GM18502 (cell line): ENCODE measurements around the gene DCP2.

ENCODE experiments used
- ATAC-seq: cut with Tn5 transposase; IDR thresholded peaks from one replicate; pipeline ENCODE4 v1.9.1; 2021; ENCODE audit warnings: mild to moderate bottlenecking; ENCODE audit not compliant: unreplicated experiment, poor library complexity

DCP2 gene

DNA sequence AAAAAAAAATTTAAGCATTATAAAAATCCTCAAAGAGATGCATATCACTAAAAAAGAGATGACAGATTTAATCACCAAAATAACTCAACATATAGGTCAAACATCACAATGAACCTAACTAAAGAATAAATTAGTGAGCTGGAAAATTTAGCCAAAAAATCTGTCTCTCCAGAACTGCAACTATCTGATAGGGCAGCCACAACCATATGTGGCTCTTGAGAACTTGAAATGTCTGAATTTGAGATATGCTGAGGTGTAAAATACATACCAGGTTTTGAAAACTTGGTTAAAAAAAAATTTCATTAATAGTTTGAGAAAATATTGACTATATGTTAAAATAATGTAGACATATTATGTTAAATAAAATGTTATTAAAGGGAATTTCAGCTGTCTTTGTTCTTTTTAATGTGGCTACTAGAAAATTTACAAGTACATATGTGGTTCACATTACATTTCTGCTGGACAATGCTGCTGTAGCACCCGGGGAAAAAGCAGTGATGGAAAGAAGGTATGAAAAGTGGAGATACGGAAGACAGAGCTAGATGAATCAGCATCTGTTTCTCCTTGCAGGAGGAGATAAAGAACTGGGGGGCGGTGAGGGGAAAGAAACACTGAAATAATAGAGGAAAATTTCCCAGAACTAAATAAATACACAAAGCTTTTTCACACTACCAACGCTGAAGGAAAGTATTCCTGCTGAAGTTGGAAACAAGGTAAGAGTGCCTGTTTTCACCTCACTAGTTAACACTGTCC, 66.1 kb downstream of the DCP2 start:
- ATAC-seq, result no peak

DNA sequence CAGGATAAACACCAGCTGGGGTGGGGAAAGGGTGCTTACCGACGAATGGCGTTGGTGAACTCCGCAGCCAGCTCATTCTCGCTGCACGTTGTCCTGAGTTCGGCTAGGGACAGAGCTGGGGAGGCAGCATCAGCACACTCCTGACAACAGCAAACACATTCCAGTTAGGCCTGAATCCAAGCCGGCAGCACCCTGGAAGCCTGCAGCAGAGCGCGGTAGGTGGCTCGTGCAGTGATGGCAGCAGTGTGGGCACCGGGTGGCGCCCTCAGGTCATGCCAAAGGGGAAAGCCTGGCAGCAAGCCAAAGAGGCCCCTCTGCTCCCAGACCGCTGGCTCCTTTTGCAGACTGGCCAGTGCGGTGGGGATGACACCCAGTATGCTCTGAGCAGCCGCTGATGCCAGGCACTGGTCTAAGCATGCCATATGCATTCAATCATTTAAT, 66.9 kb downstream of the DCP2 start:
- ATAC-seq, result no peak

DNA sequence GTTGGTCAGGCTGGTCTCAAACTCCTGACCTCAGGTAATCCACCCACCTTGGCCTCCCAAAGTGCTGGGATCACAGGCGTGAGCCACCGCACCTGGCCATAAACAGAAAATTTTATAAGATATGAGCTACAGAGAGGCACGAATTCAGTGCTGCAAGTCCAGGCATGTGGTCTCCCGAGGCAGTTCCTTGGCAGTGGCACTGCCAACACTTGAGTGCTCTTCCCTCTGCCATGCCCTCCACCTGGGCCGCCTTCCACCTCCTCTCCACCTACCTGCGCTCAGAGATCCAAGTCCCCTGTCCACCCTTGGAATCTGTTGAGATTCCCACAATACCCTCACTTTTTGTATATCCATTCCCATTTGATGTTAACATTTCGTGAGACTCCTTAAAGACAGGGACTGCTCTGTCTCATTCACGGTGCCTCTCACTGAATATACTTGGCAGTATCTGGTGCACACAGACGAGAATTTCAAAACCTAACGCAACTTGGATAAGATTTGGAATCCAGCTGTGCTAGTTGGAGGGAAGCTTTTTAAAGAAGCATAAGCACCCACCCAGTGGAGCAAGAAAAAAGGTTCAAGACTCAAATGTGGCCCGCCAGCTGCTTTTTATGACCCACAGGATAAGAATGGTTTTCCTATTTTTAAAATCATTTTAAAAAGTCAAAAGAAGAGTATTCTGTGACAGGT, 68.3 kb downstream of the DCP2 start:
- no peak for ATAC-seq

DNA sequence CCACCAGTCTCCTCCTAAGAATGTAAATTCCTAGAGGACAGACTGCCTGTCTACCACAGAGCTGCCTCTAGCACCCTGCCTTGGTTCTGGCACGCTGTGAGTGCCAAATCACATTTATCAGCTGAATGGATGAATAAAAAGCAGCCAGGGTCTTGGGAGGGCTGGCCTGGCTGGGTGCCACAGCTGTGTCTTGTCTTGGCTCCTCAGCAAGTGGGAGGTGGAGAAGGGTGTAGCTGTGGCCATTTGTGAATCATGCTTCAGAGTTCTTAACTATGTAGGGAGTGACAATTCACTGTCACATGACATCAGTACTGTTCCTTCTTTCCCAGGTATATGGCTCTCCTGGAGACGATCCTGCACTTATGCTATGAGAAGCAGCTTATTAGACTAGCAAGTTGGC, 70.6 kb downstream of the DCP2 start:
- no peak for ATAC-seq

DNA sequence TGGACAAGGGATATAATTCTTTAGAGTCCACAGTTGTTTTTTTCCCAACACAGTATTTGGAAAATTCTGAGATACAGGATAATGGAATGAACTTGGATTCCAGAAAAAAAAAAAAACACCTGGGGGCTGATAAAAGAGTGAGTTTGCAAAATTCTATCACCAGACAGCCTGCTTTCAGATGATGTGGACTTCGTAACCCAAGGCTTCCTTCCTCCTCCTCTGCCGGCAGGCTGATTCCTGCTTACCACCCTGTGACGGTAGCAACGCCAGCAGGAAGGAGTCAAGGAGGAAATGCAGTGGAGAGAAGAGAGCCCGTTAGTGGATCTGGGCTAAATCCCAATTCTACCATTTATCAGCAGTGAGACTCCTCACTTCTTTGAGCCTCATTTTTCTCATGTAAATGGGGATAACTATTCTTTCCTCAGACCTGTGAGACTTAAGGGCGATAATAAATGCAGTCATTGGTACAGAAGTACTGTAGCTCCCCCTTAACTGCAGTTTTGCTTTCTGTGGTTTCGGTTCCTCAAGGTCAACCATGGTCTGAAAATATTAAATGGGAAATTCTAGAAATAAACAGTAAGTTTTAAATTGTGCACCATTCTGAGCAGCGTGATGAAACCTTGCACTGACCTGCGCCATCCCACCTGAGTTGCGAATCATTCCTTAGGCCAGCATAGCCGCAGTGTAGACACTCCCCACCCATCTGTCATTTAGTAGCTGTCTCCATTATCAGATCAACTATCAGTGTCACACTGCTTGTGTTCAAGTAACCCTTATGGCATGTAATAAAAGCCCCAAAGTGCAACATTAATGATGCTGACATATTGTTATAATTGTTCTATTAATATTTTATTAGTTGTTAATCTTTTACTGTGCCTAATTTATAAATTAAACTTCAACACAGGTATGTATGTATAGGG, 71.4 kb downstream of the DCP2 start:
- ATAC-seq, result peak; percentile 93

DNA sequence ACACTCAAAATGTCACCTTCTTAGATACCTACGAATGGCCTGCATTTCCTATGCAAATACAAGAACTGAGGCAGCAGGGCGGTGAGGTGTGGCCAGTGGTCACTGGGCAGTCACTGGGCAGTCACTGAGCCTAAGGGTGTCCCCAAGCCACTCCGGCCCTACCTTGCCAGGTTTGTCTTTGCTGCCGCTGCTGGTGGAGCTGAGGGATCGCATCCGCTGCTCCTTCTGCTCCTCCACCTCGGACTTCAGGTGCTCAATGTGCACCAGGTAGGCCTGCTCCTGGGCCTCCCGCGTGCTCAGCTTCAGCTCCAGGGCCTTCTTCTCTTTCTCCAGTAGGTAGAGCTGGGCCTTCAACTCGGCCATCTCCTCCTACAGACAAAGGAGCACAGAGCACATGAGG, 72.3 kb downstream of the DCP2 start:
- ATAC-seq, result no peak

DNA sequence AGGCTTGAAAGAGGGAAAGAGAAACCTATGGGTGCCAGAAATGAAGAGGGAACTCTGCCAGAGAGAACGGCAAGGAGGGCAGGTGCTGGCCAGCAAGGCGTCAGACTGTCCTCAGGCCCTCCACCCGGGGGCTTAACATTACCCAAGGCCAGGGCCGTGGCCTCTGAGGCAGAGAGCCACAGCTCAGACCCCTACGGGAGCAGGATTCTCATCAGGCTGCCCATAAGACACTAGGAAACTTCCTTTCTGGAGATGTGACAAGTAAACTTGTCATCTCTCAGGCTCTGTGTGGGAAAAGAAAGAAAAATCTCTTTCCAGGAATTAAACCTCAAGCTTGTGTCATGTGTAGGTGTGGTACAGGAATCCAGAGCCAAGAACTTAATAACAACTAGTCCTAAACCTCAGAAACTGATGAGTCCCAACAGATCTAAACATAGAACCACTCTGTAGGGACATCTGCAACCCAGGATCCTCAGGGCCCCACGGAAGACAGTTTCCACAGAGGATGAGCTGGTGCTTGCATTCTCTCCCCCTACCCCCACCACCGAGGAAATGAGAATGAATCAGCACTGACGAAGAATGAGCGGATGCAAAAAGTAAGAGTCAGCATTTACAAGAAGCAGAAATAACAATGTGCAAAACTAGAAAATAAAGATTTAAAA, 74.3 kb downstream of the DCP2 start:
- no peak for ATAC-seq

DNA sequence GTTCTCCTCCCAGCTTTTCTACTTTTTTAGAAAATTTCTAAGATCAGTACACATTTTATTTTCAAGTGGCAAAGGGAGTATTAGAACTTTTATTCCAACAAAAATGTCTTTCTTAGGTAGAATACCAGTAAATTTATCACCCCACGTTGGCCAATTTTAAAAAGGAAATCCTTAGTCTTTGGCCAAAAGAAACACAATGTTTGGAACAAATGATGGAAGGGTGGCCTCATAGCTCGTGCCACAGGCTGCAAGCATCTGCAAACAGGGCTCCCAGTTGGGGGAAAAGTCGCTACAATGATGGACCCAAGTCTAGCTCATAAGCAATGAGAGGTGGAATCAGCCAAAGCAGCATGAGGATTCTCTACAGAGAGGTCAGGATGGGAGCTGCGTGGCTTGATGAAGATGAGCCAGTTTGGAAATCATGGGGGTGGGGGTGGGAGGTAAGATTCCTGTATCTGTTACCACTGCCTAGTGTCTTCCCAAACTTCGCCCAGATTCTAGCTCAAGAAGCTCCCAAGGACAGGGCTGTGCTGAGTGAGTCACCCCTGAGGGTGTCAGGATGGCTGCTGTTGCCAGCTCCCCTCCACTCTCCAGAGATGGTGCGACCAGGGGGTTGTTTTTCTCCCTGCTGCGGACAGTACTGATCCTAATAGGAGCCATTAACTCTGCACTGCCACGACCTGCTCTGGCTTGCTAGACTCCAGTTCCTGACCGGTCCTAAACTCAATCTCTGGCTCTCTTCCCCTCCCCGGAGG, 75.6 kb downstream of the DCP2 start:
- ATAC-seq, result no peak

DNA sequence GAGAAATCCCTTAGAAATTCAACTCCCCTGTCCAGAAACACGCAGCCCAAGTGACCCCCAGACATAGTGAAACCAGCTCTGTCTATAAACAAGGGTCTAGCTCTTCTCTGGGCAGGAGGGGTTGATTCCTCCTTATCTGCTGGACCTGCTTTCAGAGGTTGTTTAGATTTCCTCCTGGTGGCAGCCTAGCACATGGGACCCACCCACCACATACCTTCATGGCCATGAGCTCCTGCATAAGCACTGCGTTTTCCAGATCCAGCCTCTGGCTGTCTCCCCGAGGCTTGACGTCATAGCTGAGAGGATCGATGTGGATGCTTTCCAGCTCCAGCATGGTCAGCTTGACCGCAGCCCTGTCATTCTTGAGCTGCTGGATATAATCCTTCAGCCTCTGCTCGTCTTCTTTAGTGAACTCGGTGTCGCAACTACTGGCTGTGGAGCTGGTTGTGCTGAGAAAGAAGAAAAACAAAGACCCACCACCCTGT, 77.0 kb downstream of the DCP2 start:
- no peak for ATAC-seq

DNA sequence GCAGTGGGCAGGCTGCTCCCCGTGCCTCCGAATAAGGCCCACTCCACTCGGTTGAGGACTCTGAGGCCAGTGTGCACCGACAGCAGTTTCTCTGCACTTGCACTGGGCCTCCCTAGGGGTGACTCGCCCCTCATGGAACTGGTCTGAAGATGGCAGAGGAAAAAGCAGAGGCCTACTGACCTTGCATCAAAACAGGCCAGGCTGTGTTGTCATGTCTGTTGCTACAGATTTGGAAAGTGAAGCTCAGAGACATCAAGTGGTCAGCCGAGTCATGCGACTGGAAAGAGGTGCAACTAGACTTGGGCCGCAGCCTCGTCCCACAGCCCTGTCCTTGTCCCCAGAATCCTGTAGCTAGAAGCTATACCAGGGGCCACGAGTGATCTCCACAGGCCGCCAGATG, 78.3 kb downstream of the DCP2 start:
- no peak for ATAC-seq

DNA sequence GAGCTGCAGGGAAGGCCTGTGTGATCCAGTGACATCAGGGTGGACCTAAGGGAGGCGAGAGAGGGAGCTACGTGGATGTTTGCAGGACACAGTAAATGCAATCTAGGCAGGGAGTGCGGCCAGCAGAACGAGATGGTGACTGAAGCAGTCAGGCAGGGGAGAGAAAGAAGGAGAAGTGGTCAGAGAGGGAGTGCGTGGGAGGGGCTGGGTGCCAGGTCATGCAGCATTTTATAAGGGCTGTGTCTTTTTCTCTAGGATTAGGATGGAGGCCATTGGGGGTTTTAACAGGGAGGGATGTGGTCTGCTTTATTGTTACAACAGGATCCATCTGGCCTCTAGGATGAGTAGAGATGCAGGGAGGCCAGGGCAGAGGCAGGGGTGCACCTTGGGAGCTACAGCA, 80.4 kb downstream of the DCP2 start:
- no peak for ATAC-seq

DNA sequence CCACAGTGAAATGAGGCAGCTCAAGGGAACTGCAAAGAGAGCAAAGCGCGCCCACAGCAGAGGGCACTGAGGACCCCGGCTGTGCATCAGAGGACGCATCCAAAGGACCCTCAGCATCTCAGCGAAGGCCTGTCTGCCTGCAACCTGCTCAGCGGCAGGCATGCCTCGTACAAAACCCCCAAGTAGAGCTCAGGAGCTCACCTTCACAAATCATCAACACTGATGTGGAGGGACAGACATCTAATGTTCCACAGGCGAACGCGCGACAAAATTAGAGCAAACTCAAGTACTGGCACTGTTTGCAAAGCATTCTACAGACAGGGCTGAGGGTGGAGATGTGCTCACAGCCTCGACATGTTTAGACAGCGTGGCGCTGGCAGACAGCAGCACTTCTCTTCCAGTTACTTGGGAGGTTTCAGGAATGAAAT, 81.0 kb downstream of the DCP2 start:
- ATAC-seq, result no peak

DNA sequence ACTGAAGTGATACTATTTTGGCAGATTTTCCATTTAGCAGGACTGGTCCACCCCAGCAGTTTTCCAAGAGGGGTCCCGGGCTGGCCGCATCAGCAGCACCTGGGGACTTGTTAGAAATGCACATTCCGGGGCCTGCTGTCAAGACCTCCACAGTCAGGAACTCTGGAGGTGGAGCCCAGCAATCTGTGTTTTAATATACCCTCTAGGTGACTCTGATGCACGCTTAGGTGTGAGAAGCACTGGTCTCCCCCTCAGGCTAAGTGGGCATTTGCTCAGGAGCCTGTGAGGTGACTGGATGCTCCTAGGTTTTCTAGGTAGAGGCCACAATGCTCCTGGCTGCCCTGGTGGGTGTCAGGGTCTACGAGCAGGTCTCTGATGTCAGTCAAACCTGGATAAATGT, 81.7 kb downstream of the DCP2 start:
- no peak for ATAC-seq

DNA sequence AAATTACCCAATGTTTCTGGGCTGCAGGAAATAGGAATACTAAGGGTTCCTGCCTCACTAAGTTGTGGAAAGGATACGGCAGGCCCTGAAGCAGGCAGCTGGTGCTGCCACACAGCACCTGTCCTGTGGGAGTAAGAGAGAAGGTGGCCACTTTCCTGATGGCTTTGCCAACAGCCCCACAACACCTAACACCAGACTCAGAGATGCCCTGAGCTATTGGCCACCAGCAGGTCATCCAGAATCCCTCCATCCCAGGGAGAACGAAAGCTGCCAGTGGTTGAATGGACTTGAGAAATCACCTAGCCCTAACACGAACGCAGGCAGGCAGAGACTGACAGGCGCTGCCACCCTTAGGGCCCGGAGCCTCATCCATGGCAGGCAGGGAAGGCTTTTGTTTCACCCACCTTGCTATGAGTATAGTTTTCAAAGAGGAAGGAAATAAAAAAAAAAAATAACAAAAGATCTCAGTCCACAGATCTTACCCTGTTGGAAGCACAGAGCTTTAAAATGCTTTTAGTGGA, 82.2 kb downstream of the DCP2 start:
- no peak for ATAC-seq

DNA sequence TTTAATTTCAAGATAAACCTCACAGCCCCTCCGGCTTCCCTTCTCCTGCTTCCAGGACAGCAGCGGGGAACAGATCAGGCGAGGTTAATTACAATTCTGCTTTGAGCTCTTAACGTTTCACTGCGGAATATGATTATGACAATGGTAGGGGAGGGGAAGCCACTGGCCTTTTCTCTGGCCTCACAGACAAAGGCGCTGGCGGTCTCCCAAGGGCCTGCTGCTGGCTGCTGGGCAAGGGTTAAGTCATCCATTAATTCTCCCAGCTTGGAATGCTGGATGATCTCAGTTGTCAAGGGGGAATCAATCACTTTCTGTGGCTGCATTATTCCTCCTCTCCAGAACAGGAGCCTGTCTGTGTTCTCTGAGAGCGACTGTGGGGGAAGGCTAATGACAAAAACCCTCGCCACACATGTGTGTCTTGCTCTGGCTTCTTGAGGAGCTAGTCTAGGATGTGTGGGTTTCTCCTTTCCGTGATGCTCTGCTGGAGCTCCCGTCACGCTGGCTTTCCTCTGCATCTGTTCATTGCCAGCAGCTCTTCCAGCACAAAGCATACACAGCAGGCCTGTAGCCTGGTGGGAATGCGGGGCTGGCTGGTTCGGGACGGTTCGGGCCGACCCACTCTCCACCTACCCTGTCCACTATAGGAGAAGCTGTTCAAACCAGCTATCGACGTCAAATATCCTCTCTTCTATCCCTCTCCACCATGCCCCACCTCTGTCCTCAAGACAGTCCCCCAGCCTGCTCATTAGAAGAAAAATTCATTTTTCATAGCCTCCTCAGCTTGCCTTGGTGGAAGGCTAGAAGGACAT, 82.8 kb downstream of the DCP2 start:
- no peak for ATAC-seq

DNA sequence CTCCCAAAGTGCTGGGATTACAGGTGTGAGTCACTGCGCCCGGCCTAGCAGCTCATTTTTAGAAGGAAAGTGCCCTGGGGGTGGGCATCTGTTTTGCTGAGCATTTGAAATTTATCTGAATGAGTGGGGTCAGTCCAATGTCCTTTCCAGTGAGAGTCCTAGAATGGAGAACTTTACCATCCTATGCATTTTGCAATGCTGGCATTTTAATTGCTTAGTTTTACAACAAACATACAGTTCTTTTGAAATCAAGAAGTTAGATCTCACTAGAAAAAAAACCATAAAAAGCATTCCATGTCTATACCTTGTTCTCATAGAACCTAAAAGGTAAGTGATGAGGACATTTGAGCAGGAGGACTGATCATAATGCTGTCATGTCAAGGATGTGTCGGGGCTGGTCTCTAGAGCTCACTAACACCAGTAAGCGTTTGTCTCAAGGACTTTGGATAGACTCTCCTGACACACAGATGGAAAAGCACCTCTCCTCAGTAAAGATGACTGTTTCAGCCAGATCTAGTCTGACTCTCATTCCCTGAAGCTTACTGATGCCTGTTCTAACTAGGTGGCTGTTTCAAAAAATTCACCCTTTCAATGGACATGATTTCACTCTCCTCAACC, 83.9 kb downstream of the DCP2 start:
- ATAC-seq, result no peak

DNA sequence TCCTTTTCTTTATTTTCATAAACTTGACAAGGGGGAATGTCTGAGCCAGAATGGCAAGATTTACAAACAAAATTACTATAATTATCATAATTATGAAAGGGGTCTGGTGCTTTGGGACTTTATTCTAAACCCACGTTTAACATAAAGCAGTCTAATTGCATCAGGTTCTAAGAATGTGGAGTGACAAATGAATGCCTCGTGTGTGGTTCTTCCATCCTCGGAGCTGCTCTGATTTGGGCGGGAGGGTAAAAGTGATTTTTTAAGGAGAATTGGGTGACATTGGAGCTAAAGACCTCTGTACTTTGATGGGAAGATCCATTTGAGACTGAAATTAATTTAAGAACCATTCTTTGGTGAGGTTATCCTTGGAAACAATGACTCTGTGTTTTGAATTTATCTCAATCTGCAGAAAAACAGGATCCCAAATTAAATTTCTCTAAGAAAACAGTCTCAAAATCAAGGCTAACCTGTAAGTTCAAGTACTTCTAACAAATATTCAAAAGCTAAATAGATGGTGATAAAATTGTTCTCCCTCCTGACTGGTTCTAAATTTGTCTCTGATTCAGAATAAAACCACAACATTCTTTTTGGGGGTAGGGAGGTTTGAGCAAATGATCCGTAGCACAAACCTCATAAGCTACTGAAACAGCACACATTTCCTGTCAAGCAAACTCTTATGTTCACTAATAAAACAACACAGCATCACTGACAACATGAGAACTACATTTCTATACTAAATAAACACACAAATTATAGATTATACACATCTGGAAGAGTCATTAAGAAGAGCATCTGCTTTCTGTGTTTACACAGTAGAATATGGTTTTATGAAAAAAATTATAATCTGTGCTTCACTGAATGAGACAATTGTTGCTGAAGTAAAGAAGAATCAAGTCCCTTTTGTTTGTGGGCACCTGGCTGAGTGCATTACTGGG, 85.5 kb downstream of the DCP2 start:
- ATAC-seq, result peak; percentile 52
